ENCODE results near the gene DPEP3.

The DPEP3 gene

GRCh38 chr16:67988675-67989074, 8.4 kb upstream of the DPEP3 start:
- CTCF ChIA-PET = interaction anchor here (0.8 to 2.9 kb wide), 5 partner anchors 10 to 54 kb away, joined by 3 to 15 read pairs (median 3); partner anchors contain the start of gene DPEP2

DNA sequence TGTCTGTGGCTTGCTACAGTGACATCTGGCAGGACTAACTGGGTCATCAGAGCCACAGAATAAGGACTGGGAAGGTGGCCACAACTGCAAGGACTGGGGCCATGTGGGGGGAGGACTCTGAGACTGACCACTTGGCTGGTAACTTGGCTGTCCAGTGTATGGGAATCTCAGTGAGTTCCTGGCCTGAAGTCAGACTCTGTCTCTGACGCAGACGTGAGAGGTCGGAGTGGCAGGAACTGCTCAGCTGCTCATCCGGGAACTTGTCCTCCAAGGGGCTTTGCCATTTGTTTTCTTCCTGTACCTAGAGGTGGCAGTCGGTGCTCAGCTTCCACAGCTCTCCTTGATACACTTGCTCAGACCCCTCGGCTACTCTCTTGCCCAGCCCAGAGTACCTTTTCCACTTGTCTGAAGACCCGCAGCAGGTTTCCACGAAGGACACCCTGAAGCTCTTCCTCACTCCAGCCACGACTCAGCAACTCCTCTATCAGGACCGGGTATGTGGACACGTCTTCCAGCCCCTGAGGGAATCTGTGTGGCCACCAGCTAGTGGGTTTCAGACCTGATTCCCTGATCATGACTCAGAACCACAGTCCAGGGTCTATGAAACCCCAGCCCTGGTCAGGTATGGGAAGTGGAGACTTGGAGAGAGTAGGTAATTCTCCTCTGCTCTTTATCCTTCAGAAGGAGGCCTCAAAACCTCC, 7.3 kb upstream of the DPEP3 start:
- DNase-seq (ENCODE audit: low read depth, low spot score) = no peak
- TF ChIP-seq, protein P1, sequence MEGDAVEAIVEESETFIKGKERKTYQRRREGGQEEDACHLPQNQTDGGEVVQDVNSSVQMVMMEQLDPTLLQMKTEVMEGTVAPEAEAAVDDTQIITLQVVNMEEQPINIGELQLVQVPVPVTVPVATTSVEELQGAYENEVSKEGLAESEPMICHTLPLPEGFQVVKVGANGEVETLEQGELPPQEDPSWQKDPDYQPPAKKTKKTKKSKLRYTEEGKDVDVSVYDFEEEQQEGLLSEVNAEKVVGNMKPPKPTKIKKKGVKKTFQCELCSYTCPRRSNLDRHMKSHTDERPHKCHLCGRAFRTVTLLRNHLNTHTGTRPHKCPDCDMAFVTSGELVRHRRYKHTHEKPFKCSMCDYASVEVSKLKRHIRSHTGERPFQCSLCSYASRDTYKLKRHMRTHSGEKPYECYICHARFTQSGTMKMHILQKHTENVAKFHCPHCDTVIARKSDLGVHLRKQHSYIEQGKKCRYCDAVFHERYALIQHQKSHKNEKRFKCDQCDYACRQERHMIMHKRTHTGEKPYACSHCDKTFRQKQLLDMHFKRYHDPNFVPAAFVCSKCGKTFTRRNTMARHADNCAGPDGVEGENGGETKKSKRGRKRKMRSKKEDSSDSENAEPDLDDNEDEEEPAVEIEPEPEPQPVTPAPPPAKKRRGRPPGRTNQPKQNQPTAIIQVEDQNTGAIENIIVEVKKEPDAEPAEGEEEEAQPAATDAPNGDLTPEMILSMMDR (IDR thresholded peaks at IDR 0.05; ENCODE audit: insufficient read depth, low read length, missing control alignments) = no peak
- ChIA-PET POLR2A (no interaction called here), CTCF (interaction anchor here (0.7 to 7.4 kb wide), 5 partner anchors 6 to 68 kb away, joined by 3 to 51 read pairs (median 4); partner anchors contain the start of gene DPEP2)
- H3K4me3 ChIP-seq (ENCODE audit: low read depth, low read length) = no peak overlapping the region

More at GRCh38 chr16:67988675-67989074, 8.4 kb upstream of the DPEP3 start:
- DNase-seq (ENCODE audit: low read depth, low spot score) = no peak
- POLR2A ChIA-PET = no interaction called here
- H3K4me3 ChIP-seq (ENCODE audit: low read depth, low read length) = no peak overlapping the region
- TF ChIP-seq, protein P1 (IDR thresholded peaks at IDR 0.05; ENCODE audit: insufficient read depth, low read length, missing control alignments) = no peak

DNA sequence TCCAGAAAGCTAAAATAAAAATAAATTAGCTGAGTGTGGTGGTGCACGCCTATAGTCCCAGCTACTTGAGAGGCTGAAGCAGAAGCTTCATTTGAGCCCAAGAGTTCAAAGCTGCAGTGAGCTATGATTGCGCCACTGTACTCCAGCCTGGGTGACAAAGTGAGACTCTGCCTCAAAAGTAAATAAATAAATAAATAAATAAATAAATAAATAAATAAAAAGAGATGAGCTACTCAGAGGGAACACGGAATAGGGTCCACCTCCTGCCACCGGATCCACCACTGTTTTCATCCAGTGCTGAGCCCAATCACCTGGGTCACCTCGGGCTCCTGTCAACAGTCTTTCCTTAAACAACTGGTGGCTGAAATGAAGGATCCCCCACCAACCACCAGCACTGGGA, 6.7 kb upstream of the DPEP3 start:
- TF ChIP-seq, protein P1 (IDR thresholded peaks at IDR 0.05; ENCODE audit: insufficient read depth, low read length, missing control alignments) = no peak
- CTCF ChIA-PET = interaction anchor here (0.7 to 7.4 kb wide), 4 partner anchors 7 to 241 kb away, joined by 3 to 51 read pairs (median 3); no protein-coding TSS in a partner anchor
- POLR2A ChIA-PET = no interaction called here
- no peak overlapping the region for H3K4me3 ChIP-seq (ENCODE audit: low read depth, low read length)
- DNase-seq (ENCODE audit: low read depth, low spot score) = no peak

GRCh38 chr16:67982011-67982696, 1.9 kb upstream of the DPEP3 start:
- POLR2A ChIA-PET = no interaction called here
- CTCF ChIA-PET = interaction anchor here (7.4 kb wide), 1 partner anchor 11 kb away, joined by 51 read pairs; no protein-coding TSS in a partner anchor
- no peak overlapping the region for H3K4me3 ChIP-seq (ENCODE audit: low read depth, low read length)
- no peak for DNase-seq (ENCODE audit: low read depth, low spot score)
- TF ChIP-seq, protein P1 (IDR thresholded peaks at IDR 0.05; ENCODE audit: insufficient read depth, low read length, missing control alignments) = no peak

DNA sequence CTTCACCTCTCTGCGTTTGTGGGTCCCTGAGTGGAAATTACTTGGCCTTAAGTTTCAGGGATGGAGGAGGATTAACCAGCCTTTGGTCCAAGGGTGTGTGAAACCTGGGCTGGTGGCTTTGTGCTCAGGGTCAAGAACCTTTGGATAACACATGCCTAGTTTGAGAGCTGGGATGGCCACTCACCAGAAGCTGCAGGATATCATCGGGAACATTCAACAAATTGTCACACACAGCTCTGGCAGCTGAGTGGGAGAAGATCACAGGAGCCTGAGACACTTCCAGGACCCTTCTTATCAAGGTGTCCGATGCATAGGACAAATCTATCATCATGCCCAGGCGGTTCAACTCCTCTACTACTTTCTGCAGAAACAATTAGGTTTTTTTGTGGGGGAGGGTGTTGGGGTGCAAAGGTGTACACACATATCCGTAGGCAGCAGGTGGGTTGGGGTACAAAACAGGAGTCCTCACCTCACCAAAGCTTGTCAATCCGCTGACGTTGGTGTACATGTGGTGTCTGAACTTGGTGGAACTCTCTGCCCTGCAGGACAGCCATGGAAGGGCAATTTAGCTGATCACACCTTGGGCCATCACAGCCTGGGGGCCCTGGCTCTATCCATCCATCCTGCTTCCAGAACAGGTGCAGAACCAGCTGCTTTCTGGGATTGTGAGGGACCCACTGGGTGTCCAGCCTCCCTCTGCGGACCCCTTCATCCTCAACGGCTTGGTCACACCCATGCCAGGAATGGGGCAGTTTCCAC, 2.7 kb downstream of the DPEP3 start:
- ChIA-PET POLR2A (no interaction called here), CTCF (interaction anchor here (0.8 to 1.3 kb wide), 3 partner anchors 13 to 29 kb away, joined by 3 to 5 read pairs (median 4); no protein-coding TSS in a partner anchor)
- no peak overlapping the region for H3K4me3 ChIP-seq (ENCODE audit: low read depth, low read length)
- DNase-seq (ENCODE audit: low read depth, low spot score) = no peak
- TF ChIP-seq, protein P1 (IDR thresholded peaks at IDR 0.05; ENCODE audit: insufficient read depth, low read length, missing control alignments) = no peak
